Measurements from ENCODE around the gene RNF2. TPM values are rescaled to one million over a fixed set of nuclear protein-coding genes. Genes with fewer than 3 reads are reported as not detected.
"Not testable (repeated sequence)": the region's sequence is repeated elsewhere in the genome, so short reads cannot be mapped to it uniquely, and the experiment has no call there.

RNF2 gene
- 10.1 and 13.8 TPM in 2 replicates for total RNA-seq
- 10.3 TPM for polyA plus RNA-seq (2012)

DNA sequence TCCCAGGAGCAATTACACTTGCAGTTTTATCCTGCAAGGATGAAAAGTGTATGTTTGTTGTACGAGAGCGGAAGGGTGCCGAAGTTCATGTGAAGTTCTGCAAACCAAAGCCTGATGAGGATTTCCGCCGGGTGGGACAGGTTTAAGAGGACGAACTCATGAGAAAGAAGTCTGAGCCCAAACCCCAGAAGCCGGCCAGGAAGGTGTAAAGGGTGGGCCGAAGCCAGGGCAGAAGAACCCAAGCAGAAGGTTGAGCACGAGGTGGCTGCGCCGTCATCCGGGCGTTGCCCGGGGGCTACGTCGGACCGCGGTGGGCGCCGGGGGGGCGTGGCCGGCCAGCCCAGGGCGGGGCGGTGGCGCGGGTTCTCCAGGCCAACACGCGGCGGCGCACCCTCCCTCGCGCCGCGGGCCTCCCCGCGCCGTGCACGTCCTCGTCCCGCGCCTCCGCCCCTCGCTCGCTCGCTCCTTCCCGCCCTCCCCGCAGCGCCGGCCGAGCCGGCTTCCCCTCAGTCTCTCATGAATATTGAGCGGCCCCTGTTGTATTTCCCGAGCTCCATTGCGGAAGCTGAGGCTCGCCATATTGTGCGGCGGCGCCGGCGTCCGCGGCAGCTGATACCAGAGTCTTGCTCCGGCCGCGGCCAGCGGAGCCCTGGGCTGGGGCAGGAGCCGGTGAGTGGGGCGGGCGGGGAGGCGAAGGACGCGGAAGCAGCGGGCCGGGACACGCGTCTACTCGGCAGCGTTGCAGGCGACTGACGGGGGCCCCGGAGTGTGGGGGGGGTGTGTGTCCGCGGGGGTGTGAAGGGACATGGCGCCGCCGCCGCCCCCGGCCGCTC lies at the start of gene RNF2:
Gene RNF2, plus strand, starts transcription at position 578 of the 833 bp plus-strand sequence. CDS start 41,996 bp downstream, outside the sequence.
- DNase-seq (ENCODE audit: low read depth), result peak; percentile 83

DNA sequence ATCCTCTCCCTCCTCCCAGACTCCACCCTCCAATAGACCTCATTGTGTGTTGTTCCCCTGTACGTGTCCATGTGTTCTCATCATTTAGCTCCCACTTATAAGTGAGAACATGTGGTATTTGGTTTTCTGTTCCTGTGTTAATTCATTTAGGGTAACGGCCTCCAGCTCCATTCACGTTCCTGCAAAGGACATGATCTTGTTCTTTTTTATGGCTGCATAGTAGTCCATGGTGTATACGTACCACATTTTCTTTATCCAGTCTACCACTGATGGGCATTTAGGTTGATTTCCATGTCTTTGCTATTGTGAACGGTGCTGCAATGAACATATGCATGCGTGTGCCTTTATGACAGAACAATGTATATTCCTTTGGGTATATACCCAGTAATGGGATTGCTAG lies 45.4 kb upstream of the RNF2 start:
- not testable (repeated sequence) for DNase-seq (ENCODE audit: low read depth)

GRCh38 chr1:185001312-185001880 lies 44.0 kb upstream of the RNF2 start:
- DNase-seq (ENCODE audit: low read depth), result not testable (repeated sequence)

GRCh38 chr1:185008838-185009237 lies 36.5 kb upstream of the RNF2 start:
- peak; percentile 14 for DNase-seq (ENCODE audit: low read depth)

DNA sequence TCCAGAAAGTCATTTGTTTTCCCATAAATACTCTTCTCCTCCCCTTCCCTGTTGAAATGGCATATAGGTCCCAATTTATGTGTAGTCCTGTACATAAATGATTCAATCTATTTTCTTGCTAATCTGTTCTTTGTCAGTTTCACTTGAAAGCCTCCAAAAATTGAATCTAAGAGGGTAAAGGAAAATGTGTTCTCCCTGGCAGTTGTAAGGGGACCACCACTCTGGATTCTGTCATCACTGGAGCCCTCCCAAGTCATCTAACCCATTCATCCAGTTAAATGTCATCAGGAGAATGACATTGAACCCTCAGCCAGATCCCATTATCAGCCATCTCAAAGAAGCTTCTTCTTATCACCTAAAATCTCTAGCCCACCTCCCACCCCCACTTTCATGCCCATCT lies 35.0 kb upstream of the RNF2 start:
- no peak for DNase-seq (ENCODE audit: low read depth)

DNA sequence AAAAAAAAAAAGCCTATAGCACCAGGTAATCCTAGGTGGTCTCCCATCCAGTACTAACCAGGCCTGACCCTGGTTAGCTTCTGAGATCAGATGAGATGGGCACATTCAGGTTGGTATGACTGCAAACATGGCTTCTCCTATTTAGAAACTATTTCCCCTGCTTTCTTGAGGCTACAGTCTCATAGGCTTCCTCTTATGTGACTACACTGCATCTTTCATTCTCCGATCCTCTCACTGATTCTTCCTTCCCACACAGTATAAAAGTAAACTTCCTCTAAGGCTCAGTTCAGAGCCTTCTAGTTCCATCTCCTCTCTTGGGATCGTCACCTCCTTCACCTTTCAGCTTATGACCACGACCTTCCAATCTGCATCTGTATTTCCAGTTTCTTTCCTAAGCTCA lies 30.4 kb upstream of the RNF2 start:
- DNase-seq (ENCODE audit: low read depth), result no peak

- no peak for DNase-seq (ENCODE audit: low read depth)
Measured at GRCh38 chr1:185015631-185016030, 29.7 kb upstream of the RNF2 start.

GRCh38 chr1:185016880-185017279 lies 28.5 kb upstream of the RNF2 start:
- no peak for DNase-seq (ENCODE audit: low read depth)

DNA sequence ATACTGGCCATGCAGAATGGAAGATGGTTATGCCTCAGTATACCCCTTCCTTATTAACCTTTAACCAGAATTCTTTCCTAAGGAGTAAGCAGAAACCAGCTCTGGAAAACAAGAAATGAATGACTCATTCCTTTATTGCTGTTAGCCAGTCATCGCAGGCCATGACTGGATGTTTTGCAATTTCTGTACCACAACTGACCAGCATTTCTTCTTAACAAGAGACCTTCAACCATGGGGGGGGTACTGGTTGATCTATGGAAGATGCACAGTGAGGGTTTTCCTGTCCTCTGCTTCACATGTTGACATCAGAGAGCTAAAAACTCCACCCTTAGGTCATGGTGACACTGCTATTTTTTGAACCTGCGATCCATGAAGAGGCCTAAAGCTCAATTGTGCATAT lies 28.0 kb upstream of the RNF2 start:
- peak; percentile 28 for DNase-seq (ENCODE audit: low read depth)

GRCh38 chr1:185017966-185018365 lies 27.4 kb upstream of the RNF2 start:
- DNase-seq (ENCODE audit: low read depth), result no peak

DNA sequence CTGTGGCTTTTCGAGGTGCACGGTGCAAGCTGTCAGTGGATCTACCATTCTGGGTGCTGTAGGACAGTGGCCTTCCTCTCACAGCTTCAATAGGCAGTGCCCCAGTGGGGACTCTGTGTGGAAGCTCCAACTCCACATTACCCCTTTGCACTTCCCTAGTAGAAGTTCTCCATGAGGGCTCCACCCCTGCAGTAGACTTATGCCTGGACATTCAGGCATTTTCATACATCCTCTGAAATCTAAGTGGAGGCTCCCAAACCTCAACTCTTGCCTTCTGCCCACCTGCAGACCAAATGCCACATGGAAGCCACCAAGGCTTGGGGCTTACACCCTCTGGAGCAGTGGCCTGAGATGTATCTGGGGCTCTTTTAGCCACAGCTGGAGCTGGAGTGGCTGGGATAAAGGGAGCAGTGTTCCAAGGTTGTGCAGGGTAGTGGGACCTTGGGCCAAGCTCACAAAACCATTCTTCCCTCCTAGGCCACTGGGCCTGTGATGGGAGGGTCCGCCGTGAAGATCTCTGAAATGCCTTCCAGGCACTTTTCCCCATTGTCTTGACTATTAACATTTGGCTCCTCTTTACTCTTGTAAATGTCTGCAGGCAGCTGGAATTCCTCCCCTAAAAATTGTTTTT lies 18.0 kb upstream of the RNF2 start:
- DNase-seq (ENCODE audit: low read depth), result no peak

GRCh38 chr1:185033686-185034085 lies 11.7 kb upstream of the RNF2 start:
- DNase-seq (ENCODE audit: low read depth), result no peak

DNA sequence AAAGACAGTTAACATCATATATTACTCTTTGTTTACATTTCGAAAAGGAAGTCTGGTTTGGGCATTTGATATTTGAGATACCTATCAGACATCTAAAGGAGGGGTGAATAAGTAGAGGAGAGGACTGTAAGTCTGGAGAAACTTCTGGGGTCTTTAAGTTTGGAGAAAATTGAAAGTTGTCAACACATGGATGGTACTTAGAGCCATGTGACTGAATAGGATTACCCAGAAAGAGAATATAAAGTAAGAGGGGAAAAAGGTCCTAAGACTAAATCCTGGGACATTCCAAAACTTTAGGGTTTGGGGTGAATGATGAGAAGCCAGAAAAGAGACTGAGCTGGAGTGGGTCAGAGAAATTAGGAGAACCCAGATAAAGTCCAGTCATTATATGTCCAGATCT lies 10.1 kb upstream of the RNF2 start:
- DNase-seq (ENCODE audit: low read depth), result no peak

GRCh38 chr1:185038813-185039376 lies 6.5 kb upstream of the RNF2 start:
- no peak for DNase-seq (ENCODE audit: low read depth)

DNA sequence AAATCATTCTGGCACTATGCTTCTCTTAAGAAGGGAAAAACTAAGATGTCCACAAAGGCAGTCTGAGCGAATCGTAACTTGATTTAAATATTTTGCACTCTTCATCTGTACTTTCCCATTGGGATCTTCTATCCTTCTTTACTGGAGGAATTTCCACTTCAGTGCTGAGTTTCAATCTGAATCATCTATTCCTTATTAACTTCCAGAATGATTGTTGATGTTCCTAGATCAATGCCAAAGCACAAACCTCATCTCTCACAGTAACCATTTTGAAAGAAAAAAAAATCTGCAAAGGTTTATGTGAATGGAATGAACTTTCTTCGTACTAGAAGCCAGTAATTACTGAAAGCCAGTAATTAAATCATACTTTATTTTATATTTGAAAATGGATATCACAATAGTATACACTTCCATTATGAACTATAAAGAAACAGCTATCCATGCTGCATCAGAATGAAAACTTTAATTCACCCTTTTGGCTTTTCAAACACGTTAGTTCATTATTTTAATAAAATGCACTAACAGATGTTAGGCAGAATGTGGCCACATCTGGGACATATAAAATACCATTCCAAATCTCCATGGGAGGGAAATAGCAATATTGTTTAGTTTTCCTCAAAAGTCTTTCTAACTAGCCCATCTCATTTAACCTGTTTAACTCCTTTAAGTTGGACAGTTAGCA lies 5.5 kb upstream of the RNF2 start:
- DNase-seq (ENCODE audit: low read depth), result no peak

GRCh38 chr1:185040408-185040735 lies 5.0 kb upstream of the RNF2 start:
- no peak for DNase-seq (ENCODE audit: low read depth)

- DNase-seq (ENCODE audit: low read depth), result no peak
Measured at GRCh38 chr1:185041742-185042141, 3.6 kb upstream of the RNF2 start.

- DNase-seq (ENCODE audit: low read depth), result no peak
Measured at GRCh38 chr1:185042737-185043136, 2.6 kb upstream of the RNF2 start.

GRCh38 chr1:185044387-185044786 lies 971 bp upstream of the RNF2 start:
- DNase-seq (ENCODE audit: low read depth), result no peak

GRCh38 chr1:185045814-185046492 lies 595 bp downstream of the RNF2 start:
- DNase-seq (ENCODE audit: low read depth), result peak; percentile 29

DNA sequence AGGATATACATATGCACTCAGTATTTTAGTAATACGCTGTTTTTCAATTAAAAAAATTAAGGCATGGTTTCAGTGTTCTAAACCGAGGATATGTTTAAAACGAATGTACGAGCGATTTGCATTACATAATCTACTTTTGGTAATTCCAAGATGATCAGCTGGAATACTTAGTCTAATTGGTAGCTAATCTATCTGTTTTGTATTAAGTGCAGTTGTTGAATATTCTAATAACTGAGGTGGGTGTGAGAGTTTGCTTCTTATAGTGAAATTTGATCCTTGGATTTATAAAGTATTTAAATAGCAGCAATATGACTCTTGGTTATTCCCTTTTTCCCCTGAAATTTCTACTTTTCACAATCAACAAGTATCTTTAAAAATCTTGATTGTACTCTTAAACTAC lies 1.3 kb downstream of the RNF2 start:
- no peak for DNase-seq (ENCODE audit: low read depth)

Data from myocyte (in vitro differentiated cells).